PFSK-1 (cell line): ENCODE data around the gene COL4A2.

Experiments
- FOXP2 ChIP-seq: optimal IDR thresholded peaks from 2 replicates; pipeline ENCODE3; 2011; ENCODE audit warnings: borderline replicate concordance, control low read depth, inconsistent platforms; ENCODE audit not compliant: insufficient read depth; ENCODE audit errors: extremely low read length, extremely low read depth
- POLR2AphosphoS5 ChIP-seq: IDR thresholded peaks from 2 replicates; pipeline ENCODE4 v1.6.1; 2012; ENCODE audit warnings: low read depth, mild to moderate bottlenecking, control low read depth, low read length, moderate library complexity
- REST ChIP-seq, 2 experiments: IDR thresholded peaks; 2 replicates each; pipeline versions ENCODE4 v1.6.1 to v1.8.0; 2011 to 2012; ENCODE audit warnings: low read depth in 2 of 2, low read length in 2 of 2, control low read depth in 1 of 2, inconsistent platforms in 1 of 2, mild to moderate bottlenecking in 1 of 2, moderate library complexity in 1 of 2; ENCODE audit not compliant: insufficient read depth in 1 of 2
- SIN3A ChIP-seq: IDR thresholded peaks from 2 replicates; pipeline ENCODE4 v1.6.1; 2012; ENCODE audit warnings: mild to moderate bottlenecking, low read length, moderate library complexity, borderline replicate concordance; ENCODE audit not compliant: insufficient read depth
- TAF1 ChIP-seq: IDR thresholded peaks from 2 replicates; pipeline ENCODE4 v1.6.1; 2012; ENCODE audit warnings: low read length, control low read depth, borderline replicate concordance; ENCODE audit not compliant: insufficient read depth

COL4A2 gene

DNA sequence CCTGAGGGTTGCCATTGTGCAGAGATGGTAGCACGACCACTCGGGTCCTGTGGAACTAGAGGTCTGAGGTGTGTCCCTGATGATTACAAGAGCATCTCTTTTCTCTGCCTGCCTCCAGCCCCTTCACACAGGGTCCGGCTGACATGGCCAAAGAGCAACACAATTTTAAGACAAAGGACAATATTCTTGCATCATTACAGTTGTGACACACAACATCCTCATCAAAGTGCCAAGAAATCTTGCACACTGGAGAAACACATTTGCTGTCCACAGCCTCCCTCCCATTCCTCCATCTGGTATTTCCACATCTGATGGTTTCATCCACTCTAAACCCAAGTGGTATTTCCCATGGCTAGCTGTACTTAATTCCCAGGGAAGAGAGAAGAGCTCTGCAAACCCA is 12.9 kb upstream of the COL4A2 start:
- no peak for TF ChIP-seq SIN3A
- no peak for TF ChIP-seq FOXP2
- TF ChIP-seq REST (IDR thresholded peaks at IDR 0.05; ENCODE audit: insufficient read depth in 1 of 2, low read depth in 2 of 2, low read length in 2 of 2) = no peak
- no peak for TF ChIP-seq POLR2AphosphoS5
- TF ChIP-seq TAF1 = no peak

DNA sequence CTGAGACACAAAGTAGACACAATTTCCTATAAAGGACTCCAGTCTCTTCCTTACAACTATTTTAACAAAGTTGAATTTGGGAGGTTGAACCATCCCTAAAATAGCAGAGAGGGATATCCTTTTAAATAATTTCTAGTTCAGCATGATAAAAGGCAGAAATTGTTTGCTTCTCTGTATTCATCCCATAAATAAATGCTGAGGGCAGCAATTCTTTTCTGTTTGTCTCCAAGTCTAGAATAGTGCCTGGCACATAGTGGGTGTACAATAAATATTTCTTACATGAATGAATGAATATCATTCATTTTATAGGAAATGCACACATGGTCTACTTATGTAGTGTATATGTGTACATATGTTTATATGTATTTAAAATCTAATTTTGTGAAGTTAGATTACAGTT is 12.5 kb upstream of the COL4A2 start:
- TF ChIP-seq FOXP2 = no peak
- no peak for TF ChIP-seq SIN3A
- no peak for TF ChIP-seq POLR2AphosphoS5
- no peak for TF ChIP-seq TAF1
- TF ChIP-seq REST (IDR thresholded peaks at IDR 0.05; ENCODE audit: insufficient read depth in 1 of 2, low read depth in 2 of 2, low read length in 2 of 2) = no peak

GRCh38 chr13:110297011-110297410 is 10.1 kb upstream of the COL4A2 start:
- no peak for TF ChIP-seq TAF1
- TF ChIP-seq FOXP2 = no peak
- no peak for TF ChIP-seq REST (IDR thresholded peaks at IDR 0.05; ENCODE audit: insufficient read depth in 1 of 2, low read depth in 2 of 2, low read length in 2 of 2)
- TF ChIP-seq POLR2AphosphoS5 = no peak
- no peak for TF ChIP-seq SIN3A

- TF ChIP-seq SIN3A = no peak
- TF ChIP-seq TAF1 = no peak
- TF ChIP-seq FOXP2 = no peak
- no peak for TF ChIP-seq POLR2AphosphoS5
- no peak for TF ChIP-seq REST (IDR thresholded peaks at IDR 0.05; ENCODE audit: insufficient read depth in 1 of 2, low read depth in 2 of 2, low read length in 2 of 2)
These were observed 9.1 kb upstream of the COL4A2 start for GRCh38 chr13:110297766-110298504.
